CD4-positive, alpha-beta T cell treated with Interleukin-2 at 100 ng/mL for 4 hours (primary cell): ENCODE results near the gene SOX8.
"Not testable (repeated sequence)": the region's sequence is repeated elsewhere in the genome, so short reads cannot be mapped to it uniquely, and the experiment has no call there.

Experiments used
- DNase-seq: peaks from one replicate; pipeline ENCODE4 v3.0.0-alpha.2; 2020; ENCODE audit warnings: low spot score

SOX8 gene

DNA sequence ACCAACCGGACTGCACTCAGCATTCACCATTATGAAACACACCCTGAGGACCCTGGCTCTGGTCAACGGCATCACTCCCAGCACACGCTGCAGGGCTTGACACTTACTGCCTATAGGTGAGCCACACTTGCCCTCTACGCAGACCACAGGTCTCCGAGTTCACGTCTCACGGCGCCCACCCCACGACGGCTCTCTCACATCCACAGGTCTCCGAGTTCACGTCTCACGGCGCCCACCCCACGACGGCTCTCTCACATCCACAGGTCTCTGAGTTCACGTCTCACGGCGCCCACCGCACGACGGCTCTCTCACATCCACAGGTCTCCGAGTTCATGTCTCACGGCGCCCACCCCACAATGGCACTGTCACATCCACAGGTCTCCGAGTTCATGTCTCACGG is 25.8 kb upstream of the SOX8 start:
- DNase-seq = not testable (repeated sequence)

DNA sequence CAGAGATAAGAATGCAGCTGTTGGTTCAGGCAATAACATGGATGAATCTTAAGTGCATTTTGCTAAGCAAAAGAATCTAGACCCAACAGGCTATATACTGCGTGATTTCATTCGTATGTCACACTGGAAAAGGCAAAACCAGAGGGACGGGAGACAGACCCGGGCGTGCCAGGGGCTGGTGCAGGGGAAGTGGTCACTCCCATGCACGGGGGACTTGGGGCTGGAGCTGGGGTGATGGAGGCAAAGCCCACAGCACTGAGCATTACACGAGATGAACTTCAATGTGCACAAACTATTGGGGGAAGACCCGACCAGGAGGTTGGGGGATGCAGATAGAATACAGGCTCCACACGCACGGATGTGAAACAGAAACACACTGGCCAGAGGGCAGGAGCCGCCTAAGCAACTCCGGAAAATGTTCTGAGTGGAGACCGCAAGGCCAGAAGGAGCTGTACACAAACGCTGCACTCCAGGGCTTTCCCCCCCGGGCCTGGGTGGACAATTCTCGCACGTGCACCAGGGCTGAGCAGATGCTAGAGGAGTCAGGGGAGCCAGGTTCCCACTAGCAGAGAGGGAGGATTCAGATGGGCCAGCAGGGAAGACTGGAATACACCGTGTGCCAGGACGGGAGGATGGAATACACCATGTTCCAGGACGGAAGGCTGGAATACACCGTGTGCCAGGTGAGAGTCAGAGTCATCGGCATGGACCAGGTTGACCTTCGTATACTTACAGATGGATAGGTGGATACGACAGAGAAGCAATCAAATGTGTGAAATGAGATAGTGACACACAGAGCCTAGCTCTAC is 22.1 kb upstream of the SOX8 start:
- no peak for DNase-seq

DNA sequence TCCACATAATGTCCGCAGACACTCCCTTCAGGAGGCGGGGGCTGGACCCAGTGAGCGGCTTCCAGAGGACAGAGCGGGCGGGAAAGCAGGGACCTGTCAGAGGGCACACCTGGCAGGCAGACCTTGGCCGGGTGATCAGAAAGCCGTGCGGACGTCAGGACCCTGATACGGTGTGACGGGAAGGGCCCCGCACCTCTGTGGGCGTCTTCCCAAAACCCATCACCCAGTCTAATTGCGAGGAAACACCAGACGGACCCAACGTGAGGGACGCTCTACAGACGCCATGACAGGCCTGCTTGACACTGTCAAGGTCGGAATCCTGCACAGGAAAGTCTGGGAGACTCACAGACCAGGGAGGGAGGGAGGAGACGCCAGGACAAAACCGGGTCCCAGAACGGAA is 19.2 kb upstream of the SOX8 start:
- DNase-seq = no peak

GRCh38 chr16:962901-963814 is 18.4 kb upstream of the SOX8 start:
- DNase-seq = no peak

- peak; percentile 3 for DNase-seq
These were observed 17.7 kb upstream of the SOX8 start for GRCh38 chr16:963913-964312.

GRCh38 chr16:964356-965035 is 17.1 kb upstream of the SOX8 start:
- peak; percentile 78 for DNase-seq

- DNase-seq = no peak
These were observed 16.6 kb upstream of the SOX8 start for GRCh38 chr16:965036-965395.

DNA sequence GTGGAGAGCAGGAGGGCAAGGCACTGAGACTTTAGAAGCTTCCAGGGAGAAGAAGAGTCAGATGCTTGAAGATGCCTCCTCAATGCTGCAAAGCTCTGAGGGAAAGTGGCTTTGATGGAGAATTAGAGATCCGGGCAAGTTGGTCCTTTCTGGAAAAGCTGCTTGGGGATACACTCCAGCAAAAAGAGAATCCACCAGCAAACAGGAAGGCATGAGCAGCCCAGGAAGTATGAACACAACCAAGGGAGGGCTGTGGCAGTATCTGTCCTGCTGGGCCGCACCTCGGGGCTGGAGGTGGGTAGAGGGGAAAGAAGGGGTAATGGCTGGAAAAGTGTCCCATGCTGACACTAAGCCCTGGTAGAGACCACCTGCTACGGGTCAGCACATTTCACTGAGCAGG is 16.1 kb upstream of the SOX8 start:
- DNase-seq = no peak

- no peak for DNase-seq
These were observed 15.5 kb upstream of the SOX8 start for GRCh38 chr16:966035-966434.

DNA sequence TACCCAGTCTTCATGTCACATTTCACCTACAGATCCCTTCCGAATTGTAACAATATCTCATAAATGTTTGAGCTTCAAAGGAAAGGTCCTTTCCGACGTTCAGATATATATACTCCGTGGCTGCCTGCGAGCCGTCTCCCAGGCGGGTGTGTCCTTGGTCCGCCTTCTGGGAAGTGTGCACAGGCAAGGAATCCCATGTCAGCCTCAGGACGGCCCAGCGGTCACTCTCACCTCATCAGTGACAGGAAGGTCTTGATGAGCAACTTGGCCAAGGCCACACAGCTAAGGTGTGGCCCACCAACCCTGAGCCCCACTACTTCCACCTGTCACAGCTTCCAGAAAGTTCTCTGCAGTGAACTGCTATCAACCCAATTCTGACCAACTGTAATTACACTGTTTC is 15.1 kb upstream of the SOX8 start:
- DNase-seq = no peak

GRCh38 chr16:967077-967541 is 14.5 kb upstream of the SOX8 start:
- DNase-seq = no peak

GRCh38 chr16:967546-968295 is 13.8 kb upstream of the SOX8 start:
- DNase-seq = no peak

GRCh38 chr16:968620-969019 is 12.9 kb upstream of the SOX8 start:
- no peak for DNase-seq

GRCh38 chr16:969508-970385 is 11.8 kb upstream of the SOX8 start:
- DNase-seq = no peak

DNA sequence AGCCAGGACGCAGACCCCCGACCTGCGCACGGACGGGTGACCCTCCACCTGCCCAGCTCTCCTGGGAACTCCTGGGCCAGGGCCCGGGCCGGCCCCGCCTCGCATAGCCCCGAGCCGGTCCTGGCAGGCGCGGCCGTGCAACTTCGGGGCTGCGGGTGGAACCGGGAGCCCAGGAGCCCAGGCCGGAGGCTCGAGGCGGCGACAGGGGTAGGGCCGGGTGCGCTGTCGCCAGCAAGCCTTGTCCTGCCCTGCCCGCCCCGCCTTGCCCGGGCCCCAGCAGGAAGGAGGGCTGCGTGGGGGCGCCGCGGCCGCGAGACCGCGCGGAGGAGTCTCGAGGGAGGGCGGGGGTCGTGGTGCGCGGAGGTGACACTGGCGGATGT is 11.2 kb upstream of the SOX8 start:
- DNase-seq = no peak

GRCh38 chr16:970766-971581 is 10.6 kb upstream of the SOX8 start, which contains the start of gene LMF1:
Gene LMF1, minus strand, starts transcription at chr16:970984. Its CDS starts 4 bp downstream, at chr16:970980.
- DNase-seq = peak; percentile 96

GRCh38 chr16:971582-971905 is 10.0 kb upstream of the SOX8 start:
- DNase-seq = no peak

GRCh38 chr16:971981-972315 is 9.6 kb upstream of the SOX8 start:
- no peak for DNase-seq

GRCh38 chr16:972316-973002 is 9.1 kb upstream of the SOX8 start:
- no peak for DNase-seq

GRCh38 chr16:973366-973765 is 8.2 kb upstream of the SOX8 start:
- no peak for DNase-seq
